Mesenchymal stem cell (in vitro differentiated cells and primary cell): ENCODE data around the gene OBP2A.

Experiments
- DNase-seq: peaks from one replicate; pipeline ENCODE4 v3.0.0-alpha.2; 2013
- H2AFZ ChIP-seq: one replicate; pipeline ENCODE4 v1.6.1; 2013; ENCODE audit warnings: low read depth, mild to moderate bottlenecking, control low read depth, inconsistent platforms, low read length, moderate library complexity
- H2AK5ac ChIP-seq: 2 replicates; pipeline ENCODE4 v1.6.1; 2013; ENCODE audit warnings: low read length, moderate library complexity, mild to moderate bottlenecking, inconsistent platforms; ENCODE audit not compliant: severe bottlenecking
- H2BK120ac ChIP-seq: one replicate; pipeline ENCODE4 v1.6.1; 2013; ENCODE audit warnings: low read depth, mild to moderate bottlenecking, inconsistent platforms, low read length, moderate library complexity
- H2BK12ac ChIP-seq, 2 experiments: one replicate each; pipeline ENCODE4 v1.6.1; 2013; ENCODE audit warnings: inconsistent platforms in 2 of 2, low read length in 2 of 2, mild to moderate bottlenecking in 2 of 2, moderate library complexity in 2 of 2, control low read depth in 1 of 2
- H2BK15ac ChIP-seq: one replicate; pipeline ENCODE4 v1.6.1; 2013; ENCODE audit warnings: mild to moderate bottlenecking, low read depth, inconsistent platforms; ENCODE audit not compliant: poor library complexity, severe bottlenecking
- H2BK5ac ChIP-seq: 2 replicates; pipeline ENCODE4 v1.6.1; 2013; ENCODE audit warnings: low read depth, mild to moderate bottlenecking, low read length, control low read depth, inconsistent platforms; ENCODE audit not compliant: poor library complexity, severe bottlenecking
- H3K14ac ChIP-seq, 2 experiments: one replicate each; pipeline ENCODE4 v1.6.1; 2013; ENCODE audit warnings: inconsistent platforms in 2 of 2, low read length in 2 of 2, control low read depth in 1 of 2, mild to moderate bottlenecking in 1 of 2, moderate library complexity in 1 of 2
- H3K18ac ChIP-seq, 2 experiments: one replicate each; pipeline ENCODE4 v1.6.1; 2013; ENCODE audit warnings: inconsistent platforms in 2 of 2, low read length in 2 of 2, control low read depth in 1 of 2, low read depth in 1 of 2, mild to moderate bottlenecking in 1 of 2
- H3K23ac ChIP-seq, 2 experiments: one replicate each; pipeline ENCODE4 v1.6.1; 2013; ENCODE audit warnings: inconsistent platforms in 2 of 2, low read length in 2 of 2, mild to moderate bottlenecking in 2 of 2, moderate library complexity in 2 of 2, control low read depth in 1 of 2
- H3K27ac ChIP-seq: 2 replicates; pipeline ENCODE4 v1.5.1; 2013; ENCODE audit warnings: mild to moderate bottlenecking, moderate library complexity, low read length, control low read depth, inconsistent platforms; ENCODE audit not compliant: poor library complexity, severe bottlenecking
- H3K27me3 ChIP-seq, 2 experiments: 2 replicates each; pipeline versions ENCODE4 v1.6.1 to v1.7.0; 2013; ENCODE audit warnings: low read length in 2 of 2, mild to moderate bottlenecking in 2 of 2, moderate library complexity in 2 of 2, control low read depth in 1 of 2, inconsistent platforms in 1 of 2; ENCODE audit not compliant: control insufficient read depth in 1 of 2, insufficient read depth in 1 of 2
- H3K36me3 ChIP-seq, 2 experiments: 2 replicates each; pipeline versions ENCODE4 v1.6.1 to v1.7.0; 2013; ENCODE audit warnings: low read length in 2 of 2, control low read depth in 1 of 2, inconsistent platforms in 1 of 2, low read depth in 1 of 2, mild to moderate bottlenecking in 1 of 2; ENCODE audit not compliant: insufficient read depth in 2 of 2, control insufficient read depth in 1 of 2
- H3K4ac ChIP-seq, 2 experiments: one replicate each; pipeline ENCODE4 v1.6.1; 2013; ENCODE audit warnings: inconsistent platforms in 2 of 2, low read length in 2 of 2, mild to moderate bottlenecking in 2 of 2, moderate library complexity in 2 of 2, control low read depth in 1 of 2, low read depth in 1 of 2
- H3K4me1 ChIP-seq: 2 replicates; pipeline ENCODE4 v1.6.1; 2013; ENCODE audit warnings: low read depth, low read length, control low read depth; ENCODE audit not compliant: control insufficient read depth, insufficient read depth
- H3K4me2 ChIP-seq: 2 replicates; pipeline ENCODE4 v1.6.1; 2013; ENCODE audit warnings: low read length, mild to moderate bottlenecking, inconsistent platforms; ENCODE audit not compliant: poor library complexity, severe bottlenecking
- H3K4me3 ChIP-seq, 2 experiments: 2 replicates each; pipeline versions ENCODE4 v1.5.1 to v1.7.0; 2013; ENCODE audit warnings: low read length in 2 of 2, mild to moderate bottlenecking in 2 of 2, control low read depth in 1 of 2, low read depth in 1 of 2; ENCODE audit not compliant: insufficient read depth in 1 of 2
- H3K79me1 ChIP-seq: replicated peaks from 2 replicates; pipeline ENCODE4 v1.6.1; 2013; ENCODE audit warnings: mild to moderate bottlenecking, control low read depth, low read length, inconsistent platforms; ENCODE audit not compliant: poor library complexity, severe bottlenecking
- H3K9ac ChIP-seq: 2 replicates; pipeline ENCODE4 v1.7.0; 2013; ENCODE audit warnings: mild to moderate bottlenecking, low read length, moderate library complexity
- H3K9me3 ChIP-seq: 2 replicates; pipeline ENCODE4 v1.7.0; 2013; ENCODE audit warnings: mild to moderate bottlenecking, low read length; ENCODE audit not compliant: control insufficient read depth
- H4K8ac ChIP-seq: one replicate; pipeline ENCODE4 v1.6.1; 2013; ENCODE audit warnings: inconsistent platforms, mild to moderate bottlenecking, low read length, moderate library complexity
- H4K91ac ChIP-seq: one replicate; pipeline ENCODE4 v1.6.1; 2013; ENCODE audit warnings: mild to moderate bottlenecking, low read length, inconsistent platforms
- WGBS: methylation state at CpG from one replicate; pipeline ENCODE4 v1.1.7; 2013; ENCODE audit warnings: mixed read lengths; 5-methylcytosine and 5-hydroxymethylcytosine counted together

The OBP2A gene

DNA sequence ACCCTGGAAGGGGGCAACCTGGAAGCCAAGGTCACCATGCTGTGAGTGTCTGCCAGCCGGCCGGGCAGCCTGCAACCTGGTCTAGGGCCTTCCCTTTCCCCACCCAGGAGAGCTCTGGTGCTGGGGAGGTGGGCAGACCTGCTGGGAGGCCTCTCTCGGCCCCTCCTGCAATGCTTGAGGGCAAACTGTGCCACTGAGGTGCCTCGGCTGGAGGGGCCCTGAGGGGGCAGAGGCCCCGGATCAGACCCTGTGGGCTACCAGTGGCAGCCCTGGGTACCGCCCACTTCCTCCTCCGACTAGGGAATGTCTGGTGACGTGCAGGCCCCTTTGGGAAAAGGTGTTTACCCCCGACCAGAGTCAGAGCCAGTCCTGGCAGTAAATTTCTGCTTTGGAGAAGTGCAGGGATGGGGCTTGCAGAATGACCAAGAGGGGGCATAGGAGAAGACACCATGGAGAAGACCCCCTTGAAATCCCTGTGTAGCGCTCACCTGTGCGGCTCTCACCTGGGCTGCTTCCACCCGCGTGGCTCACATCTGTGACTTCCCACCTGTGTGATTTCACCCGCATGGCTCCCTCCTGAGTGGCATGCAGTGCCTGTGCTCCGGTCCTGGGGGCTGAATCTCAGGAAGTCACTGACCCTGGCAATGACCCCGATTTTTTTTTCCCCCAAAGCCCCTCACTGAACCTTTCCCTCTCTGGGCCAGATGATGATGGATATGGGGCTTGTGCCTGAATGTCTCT is 23.6 kb upstream of the OBP2A start:
- Histone ChIP-seq H2BK5ac (no peak overlapping the region), H2AK5ac (no peak overlapping the region), H4K91ac (no peak overlapping the region), H3K23ac (no peak overlapping the region), H3K18ac (no peak overlapping the region), H3K27me3 (peaks cover 12 to 63% of the 10 kb centered on the region in 2 experiments), H3K36me3 (no peaks in the 10 kb centered on the region), H3K4ac (no peak overlapping the region), H3K4me1 (peaks cover 11% of the 10 kb centered on the region), H3K4me3 (no peak overlapping the region), H3K27ac (no peak overlapping the region), H3K9ac (no peak overlapping the region), H2AFZ (no peak overlapping the region), H3K4me2 (no peak overlapping the region), H3K79me1 (no peaks in the 10 kb centered on the region), H4K8ac (no peak overlapping the region), H3K14ac (no peak overlapping the region), H2BK15ac (no peak overlapping the region), H2BK12ac (no peak overlapping the region), H2BK120ac (no peak overlapping the region), H3K9me3 (no peaks in the 10 kb centered on the region)
- DNase-seq: no peak
- WGBS: 80% methylated on average over 14 of the region's 16 CpGs

- peaks cover 12 to 58% of the 10 kb centered on the region in 2 experiments for H3K27me3 ChIP-seq
- H3K14ac ChIP-seq: no peak overlapping the region
- H2BK5ac ChIP-seq: no peak overlapping the region
- H3K27ac ChIP-seq: no peak overlapping the region
- no peak overlapping the region for H3K18ac ChIP-seq
- H2BK12ac ChIP-seq: no peak overlapping the region
- WGBS: 77% methylated on average over 17 of the region's 17 CpGs
- H3K36me3 ChIP-seq: no peaks in the 10 kb centered on the region
- no peak overlapping the region for H4K91ac ChIP-seq
- no peak overlapping the region for H2BK15ac ChIP-seq
- no peak overlapping the region for H2BK120ac ChIP-seq
- no peak overlapping the region for H3K4me2 ChIP-seq
- no peak overlapping the region for H3K9ac ChIP-seq
- H3K9me3 ChIP-seq: no peaks in the 10 kb centered on the region
- no peaks in the 10 kb centered on the region for H3K79me1 ChIP-seq
- no peak overlapping the region for H3K4me3 ChIP-seq
- no peak overlapping the region for H3K4ac ChIP-seq
- no peak overlapping the region for H3K23ac ChIP-seq
- H4K8ac ChIP-seq: no peak overlapping the region
- DNase-seq: no peak
- H2AK5ac ChIP-seq: no peak overlapping the region
- H3K4me1 ChIP-seq: peaks cover 11% of the 10 kb centered on the region
- no peak overlapping the region for H2AFZ ChIP-seq
Measured at GRCh38 chr9:135522931-135523330, 23.0 kb upstream of the OBP2A start.

GRCh38 chr9:135523521-135524129 is 22.3 kb upstream of the OBP2A start:
- no peak for DNase-seq
- Histone ChIP-seq H3K9ac (no peak overlapping the region), H3K4ac (no peak overlapping the region), H4K8ac (no peak overlapping the region), H3K4me1 (peaks cover 11% of the 10 kb centered on the region), H3K79me1 (no peaks in the 10 kb centered on the region), H2BK120ac (no peak overlapping the region), H3K27me3 (peaks cover 12 to 51% of the 10 kb centered on the region in 2 experiments), H2AK5ac (no peak overlapping the region), H3K4me2 (no peak overlapping the region), H3K23ac (no peak overlapping the region), H2AFZ (no peak overlapping the region), H2BK5ac (no peak overlapping the region), H3K18ac (no peak overlapping the region), H3K9me3 (no peaks in the 10 kb centered on the region), H3K14ac (peak overlapping the region in 1 of 2 experiments; percentile 90), H4K91ac (no peak overlapping the region), H3K27ac (no peak overlapping the region), H2BK15ac (peak overlapping the region; percentile 0), H3K36me3 (no peaks in the 10 kb centered on the region), H3K4me3 (no peak overlapping the region), H2BK12ac (peak overlapping the region in 1 of 2 experiments; percentile 42)
- 79% methylated on average over 21 of the region's 21 CpGs for WGBS

DNA sequence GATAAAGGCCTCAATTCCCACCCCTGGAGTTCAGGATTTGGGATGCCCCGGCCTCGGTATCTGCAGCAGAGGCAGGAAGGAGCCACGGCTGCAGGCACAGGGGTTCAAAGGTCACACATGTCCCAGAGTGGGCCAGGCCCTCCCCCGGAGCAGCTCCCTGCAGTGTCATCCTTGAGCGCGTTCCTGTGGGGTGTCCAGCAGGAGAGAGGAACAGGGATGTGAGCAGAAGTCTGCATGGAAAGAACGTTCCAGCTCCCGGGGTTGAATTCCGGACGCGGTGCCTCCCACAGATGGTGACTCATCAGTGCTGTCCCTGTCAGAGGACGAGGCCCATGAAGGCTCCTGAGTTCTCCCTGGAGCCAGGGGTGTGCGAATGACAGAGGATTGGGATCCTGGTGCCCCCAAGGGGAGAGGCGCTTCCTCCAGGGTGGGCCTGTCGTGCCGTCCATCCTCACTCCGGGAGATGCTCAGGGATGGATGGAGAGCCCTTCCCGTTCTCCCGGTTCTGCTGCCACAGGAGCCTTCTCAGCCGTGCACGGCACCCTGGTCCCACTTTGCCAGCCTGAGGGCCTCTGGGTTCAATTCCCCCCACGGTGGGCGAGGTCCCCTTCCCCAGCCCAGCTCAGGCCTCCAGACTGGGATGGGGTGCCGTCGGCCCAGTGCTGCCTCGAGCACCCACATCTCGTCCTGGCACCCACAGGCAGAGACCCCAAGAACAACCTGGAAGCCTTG is 21.6 kb upstream of the OBP2A start:
- H2BK15ac ChIP-seq: no peak overlapping the region
- no peak overlapping the region for H4K91ac ChIP-seq
- H3K36me3 ChIP-seq: no peaks in the 10 kb centered on the region
- H3K9ac ChIP-seq: no peak overlapping the region
- no peaks in the 10 kb centered on the region for H3K79me1 ChIP-seq
- 53% methylated on average over 27 of the region's 27 CpGs for WGBS
- no peak overlapping the region for H3K4me3 ChIP-seq
- H3K9me3 ChIP-seq: no peaks in the 10 kb centered on the region
- no peak overlapping the region for H3K27ac ChIP-seq
- H2AK5ac ChIP-seq: no peak overlapping the region
- H3K4ac ChIP-seq: no peak overlapping the region
- no peak overlapping the region for H3K4me2 ChIP-seq
- H3K14ac ChIP-seq: no peak overlapping the region
- H2AFZ ChIP-seq: no peak overlapping the region
- H2BK120ac ChIP-seq: no peak overlapping the region
- no peak overlapping the region for H4K8ac ChIP-seq
- H3K18ac ChIP-seq: no peak overlapping the region
- DNase-seq: peak; percentile 60
- H2BK12ac ChIP-seq: no peak overlapping the region
- peaks cover 12 to 51% of the 10 kb centered on the region in 2 experiments for H3K27me3 ChIP-seq
- H3K4me1 ChIP-seq: peaks cover 11% of the 10 kb centered on the region
- H2BK5ac ChIP-seq: no peak overlapping the region
- no peak overlapping the region for H3K23ac ChIP-seq
